B cell (primary cell): ENCODE data around the gene HMSD. TPM values are rescaled to one million over a fixed set of nuclear protein-coding genes. Genes with fewer than 3 reads are reported as not detected.
"Not testable (repeated sequence)": the region's sequence is repeated elsewhere in the genome, so short reads cannot be mapped to it uniquely, and the experiment has no call there.

Source experiments
- ATAC-seq: fragments of 200-7000 bp; cut with Tn5 transposase; one replicate; pipeline ENCODE4 v1.10.0; 2021; ENCODE audit warnings: low read depth, mild to moderate bottlenecking, moderate number of reproducible peaks, moderate library complexity
- CTCF ChIA-PET: fragments of 350-600 bp; sonication (Branson Sonifier 250); formaldehyde crosslinking; loops from one replicate; lab custom pipeline; 2021; ENCODE audit warnings: antibody characterized with exemption, inconsistent platforms; lab: Charles Lee
- POLR2A ChIA-PET: fragments of 350-600 bp; sonication (Branson Sonifier 250); formaldehyde crosslinking; loops from one replicate; lab custom pipeline; 2021; ENCODE audit warnings: antibody characterized with exemption; lab: Charles Lee
- DNase-seq: peaks from one replicate; pipeline ENCODE4 v3.0.0; 2013
- H2AFZ ChIP-seq: 2 replicates; pipeline ENCODE4 v1.6.1; 2012; ENCODE audit warnings: mild to moderate bottlenecking, low read depth, low read length; ENCODE audit not compliant: insufficient read depth, poor library complexity, severe bottlenecking
- H3K27ac ChIP-seq, 2 donors: 1 replicate in 1 of 2; 2 replicates in 1 of 2; pipeline ENCODE4 v1.5.1; 2012 to 2013; ENCODE audit warnings: low read length in 2 of 2, mild to moderate bottlenecking in 2 of 2, moderate library complexity in 1 of 2
- H3K27me3 ChIP-seq, 4 experiments: fragments of 200-600 bp in 1 of 4; sonication (generic) in 1 of 4; replicated peaks in 1 of 4; 1 replicate in 2 of 4; 2 replicates in 2 of 4; pipeline versions ENCODE4 v1.6.1 to v1.7.0; 2013 to 2016; ENCODE audit warnings: low read length in 3 of 4, mild to moderate bottlenecking in 2 of 4, mixed read lengths in 1 of 4, moderate library complexity in 1 of 4; ENCODE audit not compliant: insufficient read depth in 4 of 4, control insufficient read depth in 3 of 4; ENCODE audit errors: control extremely low read depth in 1 of 4
- H3K36me3 ChIP-seq, 2 experiments: replicated peaks in 1 of 2; 1 replicate in 1 of 2; 2 replicates in 1 of 2; pipeline versions ENCODE4 v1.6.1 to v1.7.1; 2013; ENCODE audit warnings: low read length in 1 of 2; ENCODE audit not compliant: insufficient read depth in 2 of 2, control insufficient read depth in 1 of 2; ENCODE audit errors: control extremely low read depth in 1 of 2, extremely low read depth in 1 of 2
- H3K4me1 ChIP-seq, 2 donors: fragments of 200-600 bp in 1 of 2; sonication (generic) in 1 of 2; 1 replicate in 1 of 2; 2 replicates in 1 of 2; pipeline versions ENCODE4 v1.5.1 to v1.6.1; 2013 to 2017; ENCODE audit warnings: low read length in 2 of 2; ENCODE audit not compliant: control insufficient read depth in 2 of 2, insufficient read depth in 2 of 2
- H3K4me2 ChIP-seq: replicated peaks from 2 replicates; pipeline ENCODE3; 2012; ENCODE audit warnings: mild to moderate bottlenecking, low read depth, low read length; ENCODE audit not compliant: poor library complexity, severe bottlenecking
- H3K4me3 ChIP-seq, 5 experiments: fragments of 200-600 bp in 1 of 5; sonication (generic) in 1 of 5; 1 replicate in 3 of 5; 2 replicates in 2 of 5; pipeline versions ENCODE4 v1.5.1 to v1.7.0; 2011 to 2016; ENCODE audit warnings: low read length in 4 of 5, mild to moderate bottlenecking in 4 of 5, low read depth in 2 of 5, control low read depth in 1 of 5, moderate library complexity in 1 of 5; ENCODE audit not compliant: insufficient read depth in 1 of 5; ENCODE audit errors: control extremely low read depth in 1 of 5, extremely low read depth in 1 of 5
- H3K79me2 ChIP-seq: fragments of 200-600 bp; sonication (generic); one replicate; pipeline ENCODE4 v1.6.0; 2016; ENCODE audit warnings: low read length; ENCODE audit not compliant: control insufficient read depth, insufficient read depth
- H3K9ac ChIP-seq: fragments of 200-600 bp; sonication (generic); 2 replicates; pipeline ENCODE4 v1.6.1; 2017; ENCODE audit warnings: mild to moderate bottlenecking, low read length, moderate library complexity
- H3K9me3 ChIP-seq, 3 donors: one replicate each; pipeline versions ENCODE4 v1.6.1 to v1.7.1; 2013; ENCODE audit warnings: low read length in 2 of 3; ENCODE audit not compliant: control insufficient read depth in 2 of 3, insufficient read depth in 1 of 3; ENCODE audit errors: control extremely low read depth in 1 of 3
- H4K20me1 ChIP-seq: 2 replicates; pipeline ENCODE4 v1.6.0; 2012; ENCODE audit warnings: mild to moderate bottlenecking, low read length; ENCODE audit not compliant: insufficient read depth, control insufficient read depth, poor library complexity, severe bottlenecking
- H3K27ac Mint-ChIP-seq: one replicate; pipeline ENCODE4 v1.8.0; 2021; ENCODE audit warnings: mixed read lengths
- H3K27me3 Mint-ChIP-seq: one replicate; pipeline ENCODE4 v1.8.0; 2021; ENCODE audit warnings: mixed read lengths
- H3K4me1 Mint-ChIP-seq: one replicate; pipeline ENCODE4 v1.8.0; 2021; ENCODE audit warnings: mixed read lengths
- H3K4me3 Mint-ChIP-seq: one replicate; pipeline ENCODE4 v1.8.0; 2021; ENCODE audit warnings: mixed read lengths
- H3K9me3 Mint-ChIP-seq: one replicate; pipeline ENCODE4 v1.8.0; 2022; ENCODE audit warnings: mixed read lengths; ENCODE audit not compliant: insufficient read depth
- EZH2 ChIP-seq: IDR thresholded peaks from 2 replicates; pipeline ENCODE4 v1.6.1; 2012; ENCODE audit warnings: borderline replicate concordance, low read depth, mild to moderate bottlenecking, moderate library complexity, low read length; ENCODE audit not compliant: insufficient read depth, poor library complexity, severe bottlenecking
- WGBS: methylation state at CpG from one replicate; pipeline ENCODE4 v1.1.5; 2013; ENCODE audit warnings: missing lambda C conversion rate; ENCODE audit not compliant: insufficient coverage; 5-methylcytosine and 5-hydroxymethylcytosine counted together
- intact Hi-C: fragments of 100-400 bp; cut with micrococcal nuclease; formaldehyde crosslinking; loops from one replicate; pipeline ENCODE4 v1.10.0; 2022
- polyA plus RNA-seq: library from polyadenylated mRNA; depleted of rRNA; stranded (reverse); fragments of >200 nt; gene quantifications from 2 replicates; pipeline ENCODE4 v1.2.3, GENCODE V29; 2012
- total RNA-seq, 2 donors: library from RNA; stranded (reverse); fragments of 120-200 nt in 1 of 2; gene quantifications; 1 replicate in 1 of 2; 2 replicates in 1 of 2; pipeline versions ENCODE4 v1.2.3 to v1.2.4, GENCODE V29; 2013 to 2022
- TF ChIP-seq, protein P1 (sequence below): fragments of 200-600 bp; IDR thresholded peaks from one replicate; pipeline ENCODE4 v1.8.0; 2022; ENCODE audit warnings: antibody characterized with exemption, mild to moderate bottlenecking

The HMSD gene
- total and polyA plus RNA-seq, 2 donors (not counting 1 experiment from before 2014, with no cell fraction given), result 0.04 TPM; not detected in 1

DNA sequence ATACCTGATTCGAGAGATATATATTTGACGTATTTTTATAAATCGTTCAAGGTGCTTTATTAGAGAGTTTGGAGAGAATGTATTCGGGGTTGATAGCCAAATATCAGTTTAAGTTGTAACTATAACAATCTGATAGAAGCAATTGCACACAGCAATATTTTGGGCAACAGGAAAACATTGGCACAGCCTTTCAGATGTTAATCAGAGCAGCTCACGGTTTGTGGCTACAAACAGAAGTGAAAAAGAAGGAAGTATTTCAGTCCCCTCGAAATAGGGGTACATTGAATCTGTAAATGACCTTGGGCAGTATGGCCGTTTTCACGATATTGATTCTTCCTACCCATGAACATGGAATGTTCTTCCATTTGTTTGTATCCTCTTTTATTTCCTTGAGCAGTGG is 20.8 kb upstream of the HMSD start:
- ChIA-PET CTCF (no interaction called here), POLR2A (no interaction called here)
- no peak overlapping the region for H3K27ac ChIP-seq
- intact Hi-C loops, result no loop called here
- H3K27me3 ChIP-seq, result peaks cover 0 to 3% (median 0%) of the 10 kb centered on the region in 4 experiments
- H3K9me3 ChIP-seq, result no peaks in the 10 kb centered on the region
- H3K4me2 ChIP-seq, result no peak overlapping the region
- H3K36me3 ChIP-seq, result no peaks in the 10 kb centered on the region
- DNase-seq, result no peak
- no peak overlapping the region for H3K9ac ChIP-seq
- no peak overlapping the region for H2AFZ ChIP-seq
- H3K4me1 ChIP-seq, result no peaks in the 10 kb centered on the region
- no peak overlapping the region for H3K27ac Mint-ChIP-seq
- H3K9me3 Mint-ChIP-seq, result no peaks in the 10 kb centered on the region
- no peak overlapping the region for H3K4me3 Mint-ChIP-seq
- no peak for TF ChIP-seq EZH2
- TF ChIP-seq, protein P1, sequence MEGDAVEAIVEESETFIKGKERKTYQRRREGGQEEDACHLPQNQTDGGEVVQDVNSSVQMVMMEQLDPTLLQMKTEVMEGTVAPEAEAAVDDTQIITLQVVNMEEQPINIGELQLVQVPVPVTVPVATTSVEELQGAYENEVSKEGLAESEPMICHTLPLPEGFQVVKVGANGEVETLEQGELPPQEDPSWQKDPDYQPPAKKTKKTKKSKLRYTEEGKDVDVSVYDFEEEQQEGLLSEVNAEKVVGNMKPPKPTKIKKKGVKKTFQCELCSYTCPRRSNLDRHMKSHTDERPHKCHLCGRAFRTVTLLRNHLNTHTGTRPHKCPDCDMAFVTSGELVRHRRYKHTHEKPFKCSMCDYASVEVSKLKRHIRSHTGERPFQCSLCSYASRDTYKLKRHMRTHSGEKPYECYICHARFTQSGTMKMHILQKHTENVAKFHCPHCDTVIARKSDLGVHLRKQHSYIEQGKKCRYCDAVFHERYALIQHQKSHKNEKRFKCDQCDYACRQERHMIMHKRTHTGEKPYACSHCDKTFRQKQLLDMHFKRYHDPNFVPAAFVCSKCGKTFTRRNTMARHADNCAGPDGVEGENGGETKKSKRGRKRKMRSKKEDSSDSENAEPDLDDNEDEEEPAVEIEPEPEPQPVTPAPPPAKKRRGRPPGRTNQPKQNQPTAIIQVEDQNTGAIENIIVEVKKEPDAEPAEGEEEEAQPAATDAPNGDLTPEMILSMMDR, result no peak
- H3K4me3 ChIP-seq, result no peak overlapping the region
- no peak for ATAC-seq
- 0% methylated on average over 1 of the region's 8 CpGs for WGBS
- no peaks in the 10 kb centered on the region for H4K20me1 ChIP-seq
- peaks cover 26% of the 10 kb centered on the region for H3K27me3 Mint-ChIP-seq
- peaks cover 2% of the 10 kb centered on the region for H3K4me1 Mint-ChIP-seq
- no peaks in the 10 kb centered on the region for H3K79me2 ChIP-seq

DNA sequence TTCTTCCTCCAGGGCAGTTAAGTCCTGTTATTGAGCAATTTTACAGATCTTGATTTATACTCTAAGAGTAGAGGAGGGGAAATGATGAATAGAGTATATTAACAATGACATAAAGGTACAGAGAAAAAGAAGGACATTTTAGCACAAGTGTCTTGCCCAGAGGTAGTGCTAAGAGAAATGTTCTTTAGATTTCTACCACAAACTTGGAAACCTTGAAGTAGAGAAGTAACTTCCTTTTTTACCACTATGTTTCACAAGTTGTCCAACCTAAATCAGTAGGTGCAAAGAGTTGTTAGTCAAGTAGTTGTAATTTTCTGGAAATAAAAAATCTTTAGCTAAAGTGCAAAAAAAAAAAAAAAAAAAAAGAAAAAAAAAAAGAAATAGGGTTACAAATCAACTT is 19.7 kb upstream of the HMSD start:
- CTCF ChIA-PET, POLR2A ChIA-PET, H3K27ac Mint-ChIP-seq: not testable (repeated sequence)

More for the DNA sequence above, 19.7 kb upstream of the HMSD start:
- peaks cover 18% of the 10 kb centered on the region for H3K27me3 Mint-ChIP-seq
- DNase-seq, H2AFZ ChIP-seq, H3K27me3 ChIP-seq, H3K4me3 Mint-ChIP-seq, H3K9ac ChIP-seq, H3K4me3 ChIP-seq, H3K4me1 Mint-ChIP-seq, ATAC-seq, H3K9me3 ChIP-seq, H3K9me3 Mint-ChIP-seq, H3K79me2 ChIP-seq, H4K20me1 ChIP-seq, intact Hi-C loops, H3K27ac ChIP-seq, H3K4me2 ChIP-seq, H3K36me3 ChIP-seq, H3K4me1 ChIP-seq: not testable (repeated sequence)
